Measurements from ENCODE around the gene MTCH2.

The MTCH2 gene

DNA sequence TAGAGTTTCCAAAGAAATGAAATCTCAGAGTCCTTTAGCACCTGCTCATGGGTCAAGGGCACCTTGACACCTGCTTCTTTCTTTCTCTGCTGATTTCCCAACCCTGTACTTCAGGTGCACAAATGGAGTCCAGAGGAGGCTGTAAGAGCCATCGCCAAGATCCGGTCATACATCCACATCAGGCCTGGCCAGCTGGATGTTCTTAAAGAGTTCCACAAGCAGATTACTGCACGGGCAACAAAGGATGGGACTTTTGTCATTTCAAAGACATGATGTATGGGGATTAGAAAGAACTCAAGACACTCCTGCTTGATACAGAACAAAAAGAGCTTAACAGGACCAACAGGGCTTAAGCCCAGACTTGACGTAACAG, 71.0 kb downstream of the MTCH2 start:
- no peak for TF ChIP-seq CTCF (IDR thresholded peaks at IDR 0.05; ENCODE audit: low read depth, low read length)
- no peak for DNase-seq (ENCODE audit: extremely low read depth, low read depth)

DNA sequence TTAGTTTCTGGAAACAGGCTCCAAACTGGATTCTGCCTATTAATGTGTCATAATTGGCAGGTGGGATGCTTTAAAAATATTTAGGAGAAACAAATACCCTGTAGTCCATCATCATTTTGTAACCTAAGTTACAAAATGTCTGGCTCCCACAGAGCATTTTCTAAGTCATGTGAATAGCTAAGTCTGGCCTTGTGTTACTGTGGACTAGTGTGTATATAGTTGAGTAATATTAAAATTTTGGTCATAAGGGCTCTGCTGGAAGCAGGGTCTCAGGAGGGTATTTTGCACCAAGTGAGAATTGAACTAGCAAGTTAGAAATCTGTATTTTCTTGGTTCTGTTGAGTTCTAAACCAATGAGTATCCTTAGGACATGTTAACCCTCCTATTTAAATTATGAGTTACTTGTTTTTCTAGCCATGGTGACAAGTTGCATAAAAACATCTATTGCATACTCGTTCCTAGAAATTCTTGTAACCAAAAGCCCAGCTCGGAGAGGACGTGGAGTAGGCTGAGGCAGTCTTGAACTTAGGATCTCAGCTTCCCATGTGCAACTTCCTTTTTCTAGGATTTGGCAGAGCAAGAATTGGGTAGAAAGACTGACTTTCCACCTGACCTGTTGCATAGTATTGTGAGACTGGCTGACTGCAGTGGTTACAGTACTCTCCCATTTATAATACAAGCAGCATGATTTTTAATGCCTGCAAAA, 71.6 kb downstream of the MTCH2 start:
- TF ChIP-seq CTCF (IDR thresholded peaks at IDR 0.05; ENCODE audit: low read depth, low read length) = no peak

DNA sequence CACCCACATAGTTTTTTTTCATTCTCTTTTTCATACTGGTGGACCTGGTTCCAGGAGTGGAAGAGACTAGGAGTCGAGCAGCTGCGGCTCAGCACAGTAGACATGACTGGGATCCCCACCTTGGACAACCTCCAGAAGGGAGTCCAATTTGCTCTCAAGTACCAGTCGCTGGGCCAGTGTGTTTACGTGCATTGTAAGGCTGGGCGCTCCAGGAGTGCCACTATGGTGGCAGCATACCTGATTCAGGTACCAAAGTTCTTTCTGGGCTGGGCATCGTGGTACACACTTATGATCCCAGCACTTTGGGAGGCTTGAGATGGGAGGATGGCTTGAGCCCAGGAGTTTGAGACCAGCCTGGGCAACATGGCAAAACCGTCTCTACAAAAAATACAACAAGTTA, 72.7 kb downstream of the MTCH2 start:
- no peak for TF ChIP-seq CTCF (IDR thresholded peaks at IDR 0.05; ENCODE audit: low read depth, low read length)
- DNase-seq (ENCODE audit: extremely low read depth, low read depth) = no peak

More for the DNA sequence above, 71.6 kb downstream of the MTCH2 start:
- DNase-seq (ENCODE audit: extremely low read depth, low read depth) = no peak

Measured in AG09319 (cell line).